OCI-LY3 (cell line): Measurements from ENCODE around the gene PUS7.
"Not testable (repeated sequence)": the region's sequence is repeated elsewhere in the genome, so short reads cannot be mapped to it uniquely, and the experiment has no call there.

Experiments
- H2AFZ ChIP-seq: fragments of 200-600, 300-600 bp; shearing (Covaris generic); 2 replicates; pipeline ENCODE4 v1.6.0; 2014; ENCODE audit warnings: antibody characterized with exemption, low read depth, low read length
- H3K27ac ChIP-seq: fragments of 200-600, 300-600 bp; sonication (generic); 2 replicates; pipeline ENCODE4 v1.5.1; 2014; ENCODE audit warnings: mild to moderate bottlenecking, low read length, moderate library complexity, mixed read lengths
- H3K27me3 ChIP-seq: fragments of 200-600, 300-600 bp; sonication (generic); 2 replicates; pipeline ENCODE4 v1.6.1; 2014; ENCODE audit warnings: low read depth, low read length, mixed read lengths
- H3K36me3 ChIP-seq: fragments of 200-600, 300-600 bp; sonication (generic); replicated peaks from 2 replicates; pipeline ENCODE3; 2014; ENCODE audit warnings: low read depth, low read length, mixed read lengths
- H3K4me1 ChIP-seq: fragments of 300-600, 200-600 bp; sonication (generic); 2 replicates; pipeline ENCODE4 v1.6.1; 2014; ENCODE audit warnings: low read length, mixed read lengths
- H3K4me2 ChIP-seq: fragments of 200-600, 300-600 bp; sonication (generic); 2 replicates; pipeline ENCODE4 v1.6.1; 2014; ENCODE audit warnings: low read length, mixed read lengths
- H3K4me3 ChIP-seq: fragments of 300-600, 200-600 bp; sonication (generic); 2 replicates; pipeline ENCODE4 v1.5.1; 2014; ENCODE audit warnings: antibody characterized with exemption, mild to moderate bottlenecking, low read length, moderate library complexity
- H3K79me2 ChIP-seq: fragments of 300-600, 200-600 bp; shearing (Covaris generic); 2 replicates; pipeline ENCODE4 v1.6.1; 2014; ENCODE audit warnings: mild to moderate bottlenecking, low read length, mixed read lengths
- H3K9ac ChIP-seq: fragments of 300-600, 200-600 bp; shearing (Covaris generic); 2 replicates; pipeline ENCODE4 v1.6.0; 2014; ENCODE audit warnings: mild to moderate bottlenecking, low read length, moderate library complexity
- H3K9me3 ChIP-seq: fragments of 200-600, 300-600 bp; shearing (Covaris generic); 2 replicates; pipeline ENCODE4 v1.6.1; 2014; ENCODE audit warnings: low read length, mixed read lengths; ENCODE audit not compliant: insufficient read depth
- H4K20me1 ChIP-seq: fragments of 200-600, 300-600 bp; sonication (generic); 2 replicates; pipeline ENCODE4 v1.6.1; 2016; ENCODE audit warnings: low read length, mixed read lengths; ENCODE audit not compliant: insufficient read depth
- CTCF ChIP-seq: fragments of 200-600, 300-600 bp; sonication (generic); IDR thresholded peaks from 2 replicates; pipeline ENCODE4 v1.5.1; 2014; ENCODE audit warnings: antibody characterized with exemption, low read length, low read depth
- EZH2phosphoT487 ChIP-seq: fragments of 200-600 bp; shearing (Covaris generic); IDR thresholded peaks from 2 replicates; pipeline ENCODE4 v1.6.1; 2018; ENCODE audit warnings: antibody characterized with exemption, mixed run types, low read depth

PUS7 gene

GRCh38 chr7:105438254-105438653, 83.8 kb downstream of the PUS7 start:
- H3K79me2 ChIP-seq, result no peaks in the 10 kb centered on the region
- H4K20me1 ChIP-seq, result no peaks in the 10 kb centered on the region
- H2AFZ ChIP-seq, result no peak overlapping the region
- no peak overlapping the region for H3K4me2 ChIP-seq
- peaks cover 7% of the 10 kb centered on the region for H3K4me1 ChIP-seq
- TF ChIP-seq EZH2phosphoT487 (no peak), CTCF (no peak)
- no peak overlapping the region for H3K4me3 ChIP-seq
- H3K9me3 ChIP-seq, result no peaks in the 10 kb centered on the region
- no peak overlapping the region for H3K27ac ChIP-seq
- no peaks in the 10 kb centered on the region for H3K27me3 ChIP-seq
- H3K36me3 ChIP-seq, result no peaks in the 10 kb centered on the region
- no peak overlapping the region for H3K9ac ChIP-seq

GRCh38 chr7:105437356-105437755, 84.7 kb downstream of the PUS7 start:
- H3K4me1 ChIP-seq, H3K4me3 ChIP-seq, H3K79me2 ChIP-seq, H2AFZ ChIP-seq, H3K9ac ChIP-seq, H3K27me3 ChIP-seq, H3K4me2 ChIP-seq, H3K36me3 ChIP-seq, H4K20me1 ChIP-seq, H3K27ac ChIP-seq, H3K9me3 ChIP-seq: not testable (repeated sequence)

GRCh38 chr7:105429746-105430612, 92.1 kb downstream of the PUS7 start:
- Histone ChIP-seq H3K9me3 (no peaks in the 10 kb centered on the region), H4K20me1 (no peaks in the 10 kb centered on the region), H3K4me2 (peak overlapping the region; percentile 10; the same call in 1 of the 2 replicates), H3K27ac (no peak overlapping the region), H3K4me1 (peaks cover 5% of the 10 kb centered on the region; the same call in 1 of the 2 replicates), H3K27me3 (no peaks in the 10 kb centered on the region), H2AFZ (no peak overlapping the region), H3K4me3 (no peak overlapping the region), H3K9ac (no peak overlapping the region), H3K79me2 (no peaks in the 10 kb centered on the region), H3K36me3 (no peaks in the 10 kb centered on the region)
- TF ChIP-seq CTCF (peak; percentile 71), EZH2phosphoT487 (no peak)

- H3K9ac ChIP-seq, result no peak overlapping the region
- no peak overlapping the region for H2AFZ ChIP-seq
- H3K4me2 ChIP-seq, result no peak overlapping the region
- no peaks in the 10 kb centered on the region for H3K27me3 ChIP-seq
- H3K4me1 ChIP-seq, result peaks cover 5% of the 10 kb centered on the region; the same call in 1 of the 2 replicates
- no peaks in the 10 kb centered on the region for H3K79me2 ChIP-seq
- no peaks in the 10 kb centered on the region for H3K36me3 ChIP-seq
- no peaks in the 10 kb centered on the region for H3K9me3 ChIP-seq
- no peak overlapping the region for H3K27ac ChIP-seq
- H4K20me1 ChIP-seq, result no peaks in the 10 kb centered on the region
- TF ChIP-seq CTCF, result no peak
- no peak for TF ChIP-seq EZH2phosphoT487
- no peak overlapping the region for H3K4me3 ChIP-seq
Measured at GRCh38 chr7:105426606-105427146, 95.4 kb downstream of the PUS7 start.
